ENCODE data around the gene TMEM30B. TPM values are rescaled to one million over a fixed set of nuclear protein-coding genes. Genes with fewer than 3 reads are reported as not detected.

The TMEM30B gene
- total and polyA plus RNA-seq, 2 of the 4 experiments (the other 2 are of a cell fraction) = 0.03 TPM; not detected in 1

DNA sequence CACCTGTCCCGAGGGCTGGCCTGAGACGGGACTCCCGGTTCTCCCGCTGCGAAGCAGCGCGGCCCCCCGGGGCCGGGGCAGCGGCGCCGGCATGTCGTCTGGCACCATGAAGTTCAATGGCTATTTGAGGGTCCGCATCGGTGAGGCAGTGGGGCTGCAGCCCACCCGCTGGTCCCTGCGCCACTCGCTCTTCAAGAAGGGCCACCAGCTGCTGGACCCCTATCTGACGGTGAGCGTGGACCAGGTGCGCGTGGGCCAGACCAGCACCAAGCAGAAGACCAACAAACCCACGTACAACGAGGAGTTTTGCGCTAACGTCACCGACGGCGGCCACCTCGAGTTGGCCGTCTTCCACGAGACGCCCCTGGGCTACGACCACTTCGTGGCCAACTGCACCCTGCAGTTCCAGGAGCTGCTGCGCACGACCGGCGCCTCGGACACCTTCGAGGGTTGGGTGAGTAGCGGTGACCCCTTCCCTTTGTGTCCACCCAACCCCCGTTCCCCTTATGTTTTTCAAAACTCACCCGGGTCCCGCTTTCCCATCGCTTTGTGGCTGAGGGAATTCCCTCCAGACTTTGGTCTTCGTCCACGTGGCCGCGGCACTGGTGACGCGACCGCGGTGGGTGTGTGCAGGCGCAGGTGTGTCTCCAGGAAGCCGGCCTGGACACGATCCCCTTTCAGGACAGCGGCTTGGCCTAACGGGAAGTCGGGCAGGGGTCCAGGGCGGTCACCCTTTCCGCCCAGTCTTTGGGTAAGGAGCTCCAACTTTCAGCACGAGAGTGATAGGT lies 41.1 kb upstream of the TMEM30B start:
- no peak overlapping the region for H3K23ac ChIP-seq (ENCODE audit: low read depth, low read length)
- H2AK5ac ChIP-seq (ENCODE audit: low read depth, low read length) = no peak overlapping the region
- H2BK20ac ChIP-seq (ENCODE audit: low read depth, low read length) = no peak overlapping the region
- no peak overlapping the region for H3K9ac ChIP-seq (ENCODE audit: low read depth, low read length)
- in situ Hi-C loops (cut with MboI; ENCODE audit: low sequenced_read_pairs) = no loop called here
- peak overlapping the region; percentile 57 for H2AK9ac ChIP-seq (replicated peaks; ENCODE audit: low read depth, low read length, poor library complexity)
- no peak overlapping the region for H2BK5ac ChIP-seq (ENCODE audit: low read depth, low read length, poor library complexity, severe bottlenecking)
- H3K27ac ChIP-seq (ENCODE audit: insufficient read depth, low read length) = no peak overlapping the region
- peak overlapping the region; percentile 39; the same call in 1 of the 2 replicates for H3K4me3 ChIP-seq (ENCODE audit: insufficient read depth, low read depth, low read length)
- H4K8ac ChIP-seq (ENCODE audit: low read depth in 2 of 2, low read length in 2 of 2) = no peak overlapping the region
- no peak overlapping the region for H2BK15ac ChIP-seq (ENCODE audit: low read depth, low read length)
- no peak overlapping the region for H3K18ac ChIP-seq (ENCODE audit: low read depth, low read length)
- H3K36me3 ChIP-seq (ENCODE audit: control insufficient read depth, insufficient read depth, low read length) = no peaks in the 10 kb centered on the region
- H3K9me3 ChIP-seq (ENCODE audit: control insufficient read depth, insufficient read depth, low read length) = peaks cover 5% of the 10 kb centered on the region; the same call in 1 of the 2 replicates
- no peak overlapping the region for H4K5ac ChIP-seq (ENCODE audit: low read depth, low read length)
- peaks cover 53% of the 10 kb centered on the region for H3K27me3 ChIP-seq (ENCODE audit: control insufficient read depth, insufficient read depth, low read length)
- ChIA-PET POLR2A (ENCODE audit: unreplicated experiment) (no interaction called here), CTCF (interaction anchor here (0.5 to 0.7 kb wide), 2 partner anchors 89 to 139 kb away, joined by 3 read pairs; no protein-coding TSS in a partner anchor)
- no peaks in the 10 kb centered on the region; the same call in 1 of the 2 replicates for H3K4me1 ChIP-seq (ENCODE audit: control insufficient read depth, insufficient read depth, low read length)
- intact Hi-C loops (cut with micrococcal nuclease) = no loop called here
- no peak overlapping the region for H2BK120ac ChIP-seq (ENCODE audit: low read depth, low read length)
- peak overlapping the region; percentile 91 for H2AFZ ChIP-seq (replicated peaks; ENCODE audit: low read length, poor library complexity)
- peak overlapping the region; percentile 55; the same call in 1 of the 2 replicates for H3K4me2 ChIP-seq (ENCODE audit: low read depth, low read length)
- H3K4ac ChIP-seq (ENCODE audit: low read depth, low read length) = no peak overlapping the region
- no peak overlapping the region for H4K91ac ChIP-seq (ENCODE audit: insufficient read depth, low read depth, low read length)
- DNase-seq (no peak), ATAC-seq (ENCODE audit: low read depth) (no peak)
- dilution Hi-C loops (cut with HindIII; ENCODE audit: low sequenced_read_pairs, unreplicated experiment) = no loop called here
- no peaks in the 10 kb centered on the region for H3K79me1 ChIP-seq (ENCODE audit: low read depth in 1 of 2, low read length in 2 of 2)
- WGBS, 2 experiments (ENCODE audit: extremely low coverage in 2 of 2, insufficient read length in 1 of 2) = 10% methylated on average over 26 of the region's 63 CpGs; no CpG with 5 or more reads in 1 of the 2 experiments
- H4K20me1 ChIP-seq (ENCODE audit: insufficient read depth, low read length) = no peaks in the 10 kb centered on the region
- no TSS peak for BruUV-seq (replicated peaks)
- H3K14ac ChIP-seq (replicated peaks; ENCODE audit: low read depth, low read length) = no peak overlapping the region
- no peaks in the 10 kb centered on the region for H3K9me1 ChIP-seq (ENCODE audit: insufficient read depth, low read length)
- H3K56ac ChIP-seq (ENCODE audit: extremely low read depth, insufficient read depth, low read length) = no peak overlapping the region
- TF ChIP-seq CEBPB (IDR thresholded peaks at IDR 0.05; ENCODE audit: low read depth, low read length) (no peak), FOS (IDR thresholded peaks at IDR 0.05; ENCODE audit: low read depth, low read length) (no peak), RFX5 (IDR thresholded peaks at IDR 0.05; ENCODE audit: low read depth, low read length) (no peak), MAFK (IDR thresholded peaks at IDR 0.05; ENCODE audit: low read depth, low read length) (no peak), MAZ (IDR thresholded peaks at IDR 0.05; ENCODE audit: borderline replicate concordance, low read depth, low read length) (no peak), RCOR1 (IDR thresholded peaks at IDR 0.05; ENCODE audit: insufficient replicate concordance, low read length) (no peak), POLR2A (IDR thresholded peaks at IDR 0.05; ENCODE audit: low read depth, low read length) (no peak), RAD21 (IDR thresholded peaks at IDR 0.05; ENCODE audit: low read length) (no peak), NFE2L2 (IDR thresholded peaks at IDR 0.05; ENCODE audit: low read depth, low read length) (no peak), CHD1 (IDR thresholded peaks at IDR 0.05; ENCODE audit: low read depth, low read length) (no peak), SMC3 (IDR thresholded peaks at IDR 0.05; ENCODE audit: low read depth, low read length) (no peak), BHLHE40 (IDR thresholded peaks at IDR 0.05; ENCODE audit: low read depth, low read length) (no peak)
- TF ChIP-seq, protein P1, sequence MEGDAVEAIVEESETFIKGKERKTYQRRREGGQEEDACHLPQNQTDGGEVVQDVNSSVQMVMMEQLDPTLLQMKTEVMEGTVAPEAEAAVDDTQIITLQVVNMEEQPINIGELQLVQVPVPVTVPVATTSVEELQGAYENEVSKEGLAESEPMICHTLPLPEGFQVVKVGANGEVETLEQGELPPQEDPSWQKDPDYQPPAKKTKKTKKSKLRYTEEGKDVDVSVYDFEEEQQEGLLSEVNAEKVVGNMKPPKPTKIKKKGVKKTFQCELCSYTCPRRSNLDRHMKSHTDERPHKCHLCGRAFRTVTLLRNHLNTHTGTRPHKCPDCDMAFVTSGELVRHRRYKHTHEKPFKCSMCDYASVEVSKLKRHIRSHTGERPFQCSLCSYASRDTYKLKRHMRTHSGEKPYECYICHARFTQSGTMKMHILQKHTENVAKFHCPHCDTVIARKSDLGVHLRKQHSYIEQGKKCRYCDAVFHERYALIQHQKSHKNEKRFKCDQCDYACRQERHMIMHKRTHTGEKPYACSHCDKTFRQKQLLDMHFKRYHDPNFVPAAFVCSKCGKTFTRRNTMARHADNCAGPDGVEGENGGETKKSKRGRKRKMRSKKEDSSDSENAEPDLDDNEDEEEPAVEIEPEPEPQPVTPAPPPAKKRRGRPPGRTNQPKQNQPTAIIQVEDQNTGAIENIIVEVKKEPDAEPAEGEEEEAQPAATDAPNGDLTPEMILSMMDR (conservative IDR thresholded peaks at IDR 0.05; ENCODE audit: low read depth, low read length) = no peak
- TF ChIP-seq, protein P2, sequence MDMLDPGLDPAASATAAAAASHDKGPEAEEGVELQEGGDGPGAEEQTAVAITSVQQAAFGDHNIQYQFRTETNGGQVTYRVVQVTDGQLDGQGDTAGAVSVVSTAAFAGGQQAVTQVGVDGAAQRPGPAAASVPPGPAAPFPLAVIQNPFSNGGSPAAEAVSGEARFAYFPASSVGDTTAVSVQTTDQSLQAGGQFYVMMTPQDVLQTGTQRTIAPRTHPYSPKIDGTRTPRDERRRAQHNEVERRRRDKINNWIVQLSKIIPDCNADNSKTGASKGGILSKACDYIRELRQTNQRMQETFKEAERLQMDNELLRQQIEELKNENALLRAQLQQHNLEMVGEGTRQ (IDR thresholded peaks at IDR 0.05; ENCODE audit: low read depth, low read length) = no peak
- TF ChIP-seq, protein P3, sequence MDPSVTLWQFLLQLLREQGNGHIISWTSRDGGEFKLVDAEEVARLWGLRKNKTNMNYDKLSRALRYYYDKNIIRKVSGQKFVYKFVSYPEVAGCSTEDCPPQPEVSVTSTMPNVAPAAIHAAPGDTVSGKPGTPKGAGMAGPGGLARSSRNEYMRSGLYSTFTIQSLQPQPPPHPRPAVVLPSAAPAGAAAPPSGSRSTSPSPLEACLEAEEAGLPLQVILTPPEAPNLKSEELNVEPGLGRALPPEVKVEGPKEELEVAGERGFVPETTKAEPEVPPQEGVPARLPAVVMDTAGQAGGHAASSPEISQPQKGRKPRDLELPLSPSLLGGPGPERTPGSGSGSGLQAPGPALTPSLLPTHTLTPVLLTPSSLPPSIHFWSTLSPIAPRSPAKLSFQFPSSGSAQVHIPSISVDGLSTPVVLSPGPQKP (IDR thresholded peaks at IDR 0.05; ENCODE audit: borderline replicate concordance, low read depth, low read length) = no peak

All from IMR-90 (cell line).